GM19395 (cell line): ENCODE data around the gene KREMEN2.
"Not testable (repeated sequence)": the region's sequence is repeated elsewhere in the genome, so short reads cannot be mapped to it uniquely, and the experiment has no call there.

Source experiments
- ATAC-seq: cut with Tn5 transposase; IDR thresholded peaks from one replicate; pipeline ENCODE4 v1.9.1; 2021; ENCODE audit warnings: mild to moderate bottlenecking, moderate library complexity; ENCODE audit not compliant: unreplicated experiment

The KREMEN2 gene

DNA sequence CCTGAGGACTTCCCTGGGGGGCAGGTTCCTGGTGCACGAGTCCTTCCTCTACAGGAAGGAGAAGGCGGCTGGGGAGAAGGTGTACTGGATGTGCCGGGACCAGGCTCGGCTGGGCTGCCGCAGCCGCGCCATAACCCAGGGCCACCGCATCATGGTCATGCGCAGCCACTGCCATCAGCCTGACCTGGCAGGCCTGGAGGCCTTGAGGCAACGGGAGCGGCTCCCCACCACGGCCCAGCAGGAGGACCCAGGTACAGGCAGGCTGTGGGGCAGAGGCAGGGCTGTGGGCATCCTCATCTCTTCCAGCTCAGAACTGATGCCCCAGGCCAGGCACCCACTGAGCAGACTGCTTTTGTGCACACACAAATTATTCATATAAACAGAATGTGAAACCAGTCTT lies 25.9 kb upstream of the KREMEN2 start:
- no peak for ATAC-seq

DNA sequence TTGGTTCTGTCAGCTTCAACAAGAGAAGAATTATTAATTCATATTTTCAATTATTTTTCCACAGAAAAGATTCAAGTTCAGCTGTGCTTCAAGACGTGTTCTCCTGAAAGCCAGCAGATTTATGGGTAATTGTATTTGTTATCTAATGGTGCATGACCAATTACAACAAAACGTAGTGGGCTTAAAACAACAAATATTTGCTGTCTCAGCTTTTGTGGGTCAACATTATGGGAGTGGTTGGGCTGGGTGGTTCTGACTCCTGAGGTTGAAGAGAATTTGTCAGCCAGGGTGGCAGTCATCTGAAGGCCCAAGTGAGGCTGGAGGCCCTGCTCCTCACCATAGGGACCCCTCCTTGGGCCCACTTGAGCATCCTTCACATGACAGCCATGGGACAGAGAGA lies 24.1 kb upstream of the KREMEN2 start:
- ATAC-seq = no peak

DNA sequence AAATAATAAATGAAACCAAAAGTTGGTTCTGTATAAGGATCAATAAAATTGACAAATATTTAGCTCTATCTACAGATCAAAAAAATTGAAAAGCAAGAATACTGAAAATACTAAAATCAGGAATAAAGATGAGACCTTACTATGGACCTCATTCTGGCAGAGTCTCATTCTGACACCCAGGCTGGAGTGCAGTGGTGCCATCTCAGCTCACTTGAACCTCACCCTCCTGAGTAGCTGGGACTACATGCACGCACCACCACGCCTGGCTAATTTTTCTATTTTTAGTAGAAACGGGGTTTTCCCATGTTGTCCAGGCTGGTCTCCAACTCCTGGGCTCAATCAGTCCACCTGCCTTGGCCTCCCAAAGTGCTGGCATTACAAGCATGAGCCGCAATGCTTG lies 22.0 kb upstream of the KREMEN2 start:
- ATAC-seq = no peak

DNA sequence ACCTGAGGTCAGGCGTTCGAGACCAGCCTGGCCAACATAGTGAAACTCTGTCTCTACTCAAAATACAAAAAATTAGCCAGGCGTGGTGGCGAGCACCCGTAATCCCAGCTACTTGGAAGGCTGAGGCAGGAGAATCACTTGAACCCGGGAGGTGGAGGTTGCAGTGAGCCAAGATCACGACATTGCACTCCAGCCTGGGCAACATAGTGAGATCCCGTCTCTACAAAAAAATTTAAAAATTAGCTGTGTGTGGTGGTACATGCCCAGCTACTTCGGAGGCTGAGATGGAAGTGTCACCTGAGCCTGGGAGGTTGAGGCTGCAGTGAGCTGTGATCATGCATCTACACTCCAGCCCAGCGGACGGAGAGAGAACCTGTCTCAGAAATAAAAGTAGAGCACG lies 20.4 kb upstream of the KREMEN2 start:
- not testable (repeated sequence) for ATAC-seq

DNA sequence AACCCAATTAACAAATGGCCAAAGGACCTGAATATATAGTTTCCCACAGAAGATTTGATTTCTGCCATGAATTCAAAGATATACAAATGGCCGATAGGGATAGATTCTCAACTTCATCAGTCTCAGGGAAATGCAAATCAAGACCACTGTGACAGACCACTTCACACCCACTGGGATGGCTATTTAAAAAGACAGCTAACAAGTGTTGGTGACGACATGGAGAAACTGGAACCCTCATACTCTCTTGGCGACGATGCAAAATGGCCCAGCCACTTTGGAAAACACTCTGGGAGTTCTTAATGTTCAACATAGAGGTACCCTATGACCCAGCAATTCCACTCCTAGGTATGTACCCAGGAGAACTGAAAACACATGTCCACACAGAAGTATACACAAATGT lies 17.4 kb upstream of the KREMEN2 start:
- no peak for ATAC-seq

DNA sequence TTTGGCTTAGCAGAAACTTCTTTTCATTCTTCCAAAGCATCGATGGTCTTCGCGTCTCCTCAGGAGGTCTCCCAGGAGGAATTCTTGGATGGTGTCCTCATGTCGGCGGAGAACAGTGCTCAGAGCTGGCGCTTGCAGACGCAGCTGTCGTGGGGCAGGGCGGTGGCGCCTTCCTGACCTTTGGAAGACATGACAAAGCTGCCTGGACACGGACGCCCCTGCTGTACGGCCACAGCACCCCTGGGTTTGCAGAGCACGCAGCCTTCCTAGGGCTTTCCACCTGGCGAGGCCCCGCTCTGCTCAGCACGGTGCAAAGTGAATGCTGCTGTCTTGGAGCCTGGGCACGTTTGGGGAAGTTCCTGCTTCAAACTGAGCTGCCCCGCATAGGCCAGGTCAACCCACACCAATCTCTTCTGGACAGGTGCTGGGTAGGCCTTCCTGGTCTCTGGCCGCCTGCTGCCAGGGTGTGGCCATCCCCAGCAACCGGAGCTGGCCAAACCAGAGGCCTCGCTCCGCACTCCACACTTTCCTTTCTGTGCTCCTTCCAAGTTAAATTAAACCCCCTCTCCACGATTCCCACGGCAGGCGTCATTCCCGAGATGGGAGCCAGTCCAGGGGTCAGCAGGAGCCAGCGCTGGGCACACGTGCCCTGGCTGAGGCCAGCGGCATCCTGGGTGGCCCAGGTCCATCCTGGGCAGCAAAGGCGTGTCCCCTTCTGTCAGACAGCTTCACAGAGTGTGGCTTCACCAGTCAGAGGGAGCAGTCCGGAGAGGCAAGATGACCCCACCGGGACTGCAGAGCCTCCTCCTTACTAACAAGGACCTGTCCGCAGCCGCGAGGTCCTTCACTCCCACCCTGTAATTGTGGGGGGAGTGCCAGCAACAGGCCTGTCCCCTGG lies 15.0 kb upstream of the KREMEN2 start:
- no peak for ATAC-seq

DNA sequence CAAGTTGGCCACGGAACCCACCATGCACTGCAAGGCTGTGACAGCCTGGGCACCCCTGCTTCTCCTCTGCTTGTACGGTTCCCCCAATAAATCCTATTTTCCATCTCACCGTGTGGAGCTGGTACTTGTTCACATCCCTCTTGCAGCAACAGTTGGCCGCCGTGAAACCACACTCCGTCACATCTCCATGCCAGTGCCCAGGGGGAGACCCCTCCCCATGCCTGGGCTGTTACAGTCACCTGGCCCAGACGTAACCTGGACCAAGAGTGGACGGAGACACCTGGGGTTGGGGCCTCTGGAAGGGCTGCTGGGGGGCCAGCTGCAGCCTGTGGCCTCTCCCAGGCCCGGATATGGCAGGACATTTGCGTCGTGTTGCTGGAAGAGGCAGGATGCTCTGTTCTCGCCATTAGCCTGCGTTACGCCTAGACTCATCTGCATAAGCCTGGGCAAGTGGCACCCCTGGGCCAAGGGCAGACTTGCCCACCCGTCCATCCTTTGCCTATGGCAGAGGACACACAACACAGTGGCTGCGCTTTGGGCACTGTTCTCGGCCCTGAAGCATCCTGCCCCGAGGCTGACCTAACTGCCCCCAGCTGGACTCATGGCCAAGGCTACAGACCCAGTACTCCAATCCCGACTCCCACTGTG lies 14.2 kb upstream of the KREMEN2 start:
- no peak for ATAC-seq

DNA sequence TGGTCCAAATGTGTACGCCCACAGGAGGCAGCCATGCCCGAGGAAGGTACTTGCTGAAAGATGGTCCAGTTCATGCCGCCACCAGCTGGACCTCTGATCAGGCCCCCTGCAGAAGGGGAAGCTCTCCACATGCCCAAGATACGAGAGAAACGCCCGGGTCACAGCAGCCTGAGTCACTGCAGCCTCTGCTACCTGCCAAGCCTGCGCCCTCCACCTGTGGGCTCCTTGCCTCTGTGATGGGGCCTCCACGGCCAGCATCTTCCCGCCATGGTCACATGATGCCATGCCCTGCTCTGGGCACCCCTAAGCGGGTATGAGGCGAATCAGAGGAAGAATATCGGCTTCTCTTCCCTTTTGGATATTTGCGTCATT lies 13.7 kb upstream of the KREMEN2 start:
- no peak for ATAC-seq

DNA sequence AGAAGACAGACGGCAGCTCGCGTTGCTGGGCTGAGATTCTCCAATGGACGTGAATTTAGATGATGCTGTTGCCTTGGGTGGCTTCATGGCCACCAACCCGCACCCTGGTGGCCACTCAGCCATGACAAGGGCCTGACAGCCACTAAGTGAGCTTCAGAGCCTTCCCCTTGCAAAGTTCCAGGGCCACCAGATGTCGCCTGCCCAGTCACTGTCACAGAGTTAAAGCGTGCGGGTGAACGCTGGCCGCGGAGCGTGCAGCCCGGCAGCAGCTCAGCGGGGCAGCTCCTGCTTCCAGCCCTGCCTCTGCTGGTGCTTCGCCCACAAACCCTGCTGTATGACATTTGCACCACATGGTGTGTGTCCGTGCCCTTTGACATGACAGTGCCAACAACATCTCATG lies 13.3 kb upstream of the KREMEN2 start:
- no peak for ATAC-seq

DNA sequence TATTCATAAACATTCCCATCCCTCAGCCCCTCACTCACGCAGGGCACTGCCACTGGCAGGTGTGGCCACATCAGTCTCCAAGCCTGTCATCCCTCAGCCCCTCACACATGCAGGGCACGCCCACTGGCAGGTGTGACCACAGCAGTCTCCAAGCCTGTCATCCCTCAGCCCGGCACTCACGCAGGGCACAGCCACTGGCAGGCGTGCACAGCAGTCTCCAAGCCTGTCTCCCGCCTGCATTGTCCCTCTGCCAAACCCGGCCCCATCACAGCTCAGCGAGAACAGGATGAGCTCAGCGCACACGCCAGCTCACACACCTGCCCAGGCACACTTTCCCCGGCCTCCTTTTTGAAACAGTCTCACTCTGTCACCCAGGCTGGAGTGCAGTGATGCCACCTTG lies 11.4 kb upstream of the KREMEN2 start:
- ATAC-seq = no peak

DNA sequence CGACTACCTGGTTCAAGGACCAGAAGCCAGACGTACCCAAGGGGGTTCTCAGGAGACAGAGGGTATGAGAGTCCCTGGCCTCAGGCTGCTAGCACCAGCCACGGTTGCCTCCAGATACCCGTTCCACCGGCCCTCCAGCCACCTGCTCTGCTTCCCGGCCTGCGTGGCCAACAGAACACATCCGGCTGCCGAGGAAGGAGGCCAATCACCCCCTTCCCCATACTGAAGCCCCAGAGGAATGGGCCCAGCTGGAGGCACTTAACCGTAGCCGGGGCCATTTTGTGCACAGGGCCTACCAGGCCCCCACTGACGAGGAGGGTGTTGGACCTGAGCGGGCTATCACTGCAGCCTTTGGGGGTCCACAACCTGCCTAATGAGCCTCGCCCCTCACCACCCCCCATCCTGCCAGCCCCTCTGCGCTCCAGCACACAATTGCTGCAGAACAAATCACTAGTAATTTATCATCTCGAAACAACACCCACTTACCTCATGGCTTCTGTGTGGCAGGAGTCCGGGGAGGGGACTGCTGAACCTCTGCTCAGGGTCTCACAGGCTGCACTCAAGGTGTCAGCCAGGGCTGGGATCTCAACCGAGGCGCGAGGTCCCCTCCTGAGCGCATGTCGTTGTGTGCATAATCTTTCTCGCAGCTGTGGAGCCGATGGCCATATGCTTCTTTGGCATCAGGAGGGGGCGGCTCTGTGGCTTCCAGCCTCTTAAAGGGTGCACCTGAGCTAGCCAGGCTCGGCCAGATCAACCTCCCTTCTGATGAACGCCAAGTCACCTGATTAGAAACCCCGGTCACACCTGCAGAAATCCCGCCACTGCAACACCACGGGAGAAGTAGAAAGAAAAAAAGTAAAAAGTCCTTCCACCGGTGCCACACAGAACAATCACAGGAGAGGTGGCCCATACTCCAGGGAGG lies 10.1 kb upstream of the KREMEN2 start:
- ATAC-seq = no peak

DNA sequence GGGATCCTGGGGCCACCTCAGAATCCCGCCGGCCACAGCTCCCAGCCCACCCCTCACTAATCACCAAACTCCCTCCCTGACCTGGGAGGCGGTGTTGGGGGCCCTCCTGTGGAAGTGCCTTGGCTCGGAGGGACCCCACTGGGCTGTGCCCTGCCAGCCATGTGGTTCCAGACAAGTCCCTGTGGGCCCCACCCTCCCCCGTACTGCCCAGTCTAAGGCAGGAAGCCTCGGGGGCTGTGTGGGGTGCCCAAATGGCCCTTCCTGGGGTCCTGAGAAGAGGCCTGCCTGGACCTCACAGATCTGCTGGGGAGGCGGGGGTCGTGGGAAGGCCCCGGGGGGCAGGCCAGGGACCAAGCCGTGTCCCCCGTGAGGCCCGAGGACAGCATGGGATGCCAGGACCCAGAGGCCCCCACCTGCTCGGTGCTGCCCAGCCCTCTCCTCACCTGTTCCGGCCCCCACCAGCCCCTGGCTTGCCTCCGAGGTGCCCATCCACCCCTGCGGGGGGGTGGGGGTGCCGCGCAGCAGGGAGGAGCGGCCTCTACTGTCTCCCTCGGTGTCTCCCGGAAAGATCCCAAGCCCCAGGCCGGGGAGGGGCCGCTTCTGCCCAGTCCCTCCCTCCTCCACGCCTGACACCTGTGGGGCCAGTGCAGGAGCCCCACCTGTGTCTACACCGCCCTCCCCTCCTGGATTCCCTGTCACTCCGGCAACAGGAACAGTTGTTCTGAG lies 9.3 kb upstream of the KREMEN2 start:
- ATAC-seq = no peak

DNA sequence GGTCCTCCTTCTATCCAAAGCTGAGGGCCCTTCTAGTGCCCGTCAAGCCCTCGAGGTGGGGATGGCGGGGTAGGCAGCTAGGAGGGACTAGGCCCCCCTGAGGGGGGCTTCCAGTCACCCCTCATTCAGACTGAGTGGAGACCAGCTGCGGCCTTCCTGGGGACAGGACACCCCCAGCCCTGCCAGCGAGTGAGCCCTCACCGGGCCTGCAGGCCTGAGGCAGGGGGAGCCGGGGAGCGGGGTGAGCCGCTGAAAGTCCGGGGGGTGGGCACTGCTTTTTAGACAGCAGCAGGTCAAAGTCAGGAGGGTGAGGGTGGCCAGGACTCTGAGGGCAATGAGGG lies 8.7 kb upstream of the KREMEN2 start:
- no peak for ATAC-seq

DNA sequence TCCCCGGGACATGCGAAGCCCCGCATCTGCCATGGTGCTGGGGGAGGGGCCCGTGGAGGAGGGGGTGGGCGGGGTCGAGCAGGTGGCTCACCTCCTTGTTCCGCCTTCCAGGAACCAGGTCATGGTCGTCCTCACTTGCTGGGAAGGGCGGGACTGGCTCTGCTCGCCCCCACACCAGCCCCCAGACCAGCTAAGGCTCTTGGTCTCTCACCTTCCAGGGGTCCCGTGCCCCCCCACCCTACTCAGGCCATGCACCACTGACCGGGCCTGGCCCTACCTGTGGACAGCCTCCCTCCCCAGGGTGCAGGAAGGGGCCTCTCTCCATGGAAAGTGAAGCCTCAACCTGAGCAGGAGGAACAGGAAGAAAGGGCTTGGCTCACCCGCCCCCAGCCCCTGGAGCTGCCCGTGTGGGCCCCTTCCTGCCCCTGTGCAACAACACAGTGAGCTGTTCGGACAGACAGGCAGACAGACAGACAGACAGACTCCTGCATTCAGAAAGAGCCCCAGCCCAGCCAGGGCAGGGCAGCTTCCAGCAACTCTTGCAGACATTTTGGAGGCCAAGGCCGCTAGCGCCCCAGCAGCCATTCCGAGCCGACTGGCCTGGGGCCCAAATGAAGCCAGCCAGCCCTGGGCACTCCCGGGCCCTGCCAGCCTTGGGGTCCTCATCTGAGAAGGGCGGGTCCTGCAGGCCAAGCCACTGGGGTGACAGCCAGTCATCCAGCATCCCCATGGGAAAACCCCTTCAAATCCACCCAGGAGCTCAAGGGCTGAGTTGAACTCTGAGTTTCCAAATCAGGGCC lies 8.1 kb upstream of the KREMEN2 start:
- no peak for ATAC-seq

DNA sequence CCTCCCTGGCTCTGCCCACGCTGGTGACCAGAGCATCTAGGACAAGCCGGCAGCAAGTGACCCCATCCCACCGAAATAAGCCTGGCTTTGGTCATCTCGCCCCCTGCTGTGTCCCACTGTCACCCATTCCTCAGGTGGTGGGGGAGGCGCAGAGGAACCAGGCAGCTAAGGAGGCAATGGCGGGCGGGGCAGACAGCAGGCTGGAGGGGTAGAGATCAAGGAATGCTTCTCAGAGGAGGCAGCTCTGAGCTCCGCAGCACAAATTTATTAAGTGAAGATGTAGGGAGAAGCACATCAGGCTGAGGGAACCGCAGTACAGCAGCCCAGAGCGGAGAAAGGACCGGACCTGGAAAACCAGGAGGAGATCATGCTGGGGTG lies 7.5 kb upstream of the KREMEN2 start:
- no peak for ATAC-seq

DNA sequence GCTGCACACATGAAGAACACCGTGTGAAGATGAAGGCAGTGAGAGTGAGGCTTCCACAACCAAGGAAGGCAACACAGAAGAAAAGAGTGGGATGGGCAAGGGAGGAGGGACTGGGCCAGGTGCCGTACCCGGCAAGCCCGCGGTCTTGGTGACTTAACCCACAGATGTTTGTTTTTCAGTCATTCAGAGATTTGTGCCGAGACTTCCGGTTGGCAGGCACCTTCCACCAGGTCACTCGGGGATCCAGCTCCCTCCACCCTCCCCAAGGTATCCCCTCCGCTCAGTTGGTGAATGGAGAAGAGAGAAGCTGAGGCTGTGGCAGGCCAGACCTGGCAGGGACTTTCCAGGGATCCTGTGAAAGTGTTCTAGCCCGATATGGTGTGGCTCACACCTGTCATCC lies 4.9 kb upstream of the KREMEN2 start:
- ATAC-seq = no peak

DNA sequence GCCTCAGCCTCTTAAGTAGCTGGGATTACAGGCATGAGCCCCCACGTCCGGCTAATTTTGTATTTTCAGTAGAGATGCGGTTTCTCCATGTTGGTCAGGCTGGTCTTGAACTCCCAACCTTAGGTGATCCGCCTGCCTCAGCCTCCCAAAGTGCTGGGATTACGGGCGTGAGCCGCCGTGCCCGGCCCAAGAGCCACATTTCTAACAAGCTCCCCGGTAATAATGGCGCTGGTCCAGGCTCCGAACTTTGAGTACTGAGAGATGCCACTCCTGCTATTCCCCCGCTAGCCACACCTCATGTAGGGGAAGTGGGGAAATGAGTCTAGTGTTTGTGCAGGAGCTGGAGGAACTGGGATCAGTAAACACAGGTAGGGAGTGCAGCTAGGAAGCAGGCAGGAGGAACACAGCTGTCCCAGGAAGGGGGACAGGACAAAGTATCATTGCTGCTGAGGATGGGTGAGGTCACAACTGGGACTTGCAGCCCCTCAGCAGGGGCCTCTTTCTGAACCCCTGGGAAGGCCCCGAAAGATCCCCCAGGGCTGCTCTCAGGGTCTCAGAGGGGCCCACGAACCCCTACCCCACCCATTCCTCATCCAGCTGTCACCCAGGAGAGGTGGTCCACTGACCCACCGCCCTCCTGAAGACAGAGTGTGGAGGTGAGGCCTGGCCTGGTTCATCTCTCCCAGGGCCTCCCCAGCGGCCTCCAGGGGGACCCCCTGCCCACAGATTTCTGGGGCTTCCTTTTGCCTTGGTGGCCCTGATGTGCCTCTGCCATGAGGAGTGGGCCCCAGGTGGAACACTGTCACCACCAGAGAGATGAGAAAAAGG lies 3.7 kb upstream of the KREMEN2 start:
- ATAC-seq = no peak

DNA sequence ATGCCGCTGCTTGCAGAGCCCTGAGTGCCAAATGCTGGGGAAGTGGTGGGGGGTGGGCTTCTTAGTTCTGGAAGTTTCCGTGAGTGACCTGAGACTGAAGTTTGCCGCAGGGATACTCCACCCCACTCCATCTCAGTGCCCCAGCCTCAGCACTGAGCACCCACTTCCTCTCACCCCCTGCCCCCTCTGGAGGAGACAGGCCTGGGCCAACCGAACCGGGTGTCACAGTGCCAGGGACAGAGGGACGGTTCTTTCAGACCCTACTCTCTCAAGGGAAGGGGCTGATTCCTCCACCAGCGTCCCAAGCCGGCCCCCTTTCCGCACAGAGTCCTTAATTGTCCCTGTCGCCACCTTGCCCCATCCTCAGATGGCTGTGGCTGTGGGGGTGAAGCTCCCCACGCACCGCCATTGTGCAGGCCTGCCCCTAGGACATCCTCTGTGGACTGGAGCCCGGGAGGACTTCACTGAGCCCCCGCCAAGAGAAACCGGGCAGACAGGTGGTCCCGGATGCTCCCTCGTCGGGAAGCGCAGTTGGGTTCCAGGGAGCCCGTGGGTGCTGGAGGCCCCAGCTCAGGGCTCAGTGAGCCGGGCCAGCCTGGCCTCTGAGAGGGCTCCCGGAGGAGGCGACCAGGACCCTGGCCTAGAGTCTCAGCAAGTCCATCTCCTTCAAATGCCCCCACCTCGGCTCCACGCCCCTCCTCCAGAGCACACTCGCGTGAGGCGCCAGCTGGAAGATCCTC lies 1.6 kb upstream of the KREMEN2 start:
- ATAC-seq = no peak
